ENCODE results near the gene GH2.
"Not testable (repeated sequence)": the region's sequence is repeated elsewhere in the genome, so short reads cannot be mapped to it uniquely, and the experiment has no call there.

Gene GH2

GRCh38 chr17:63910096-63910495 is 28.4 kb upstream of the GH2 start:
- DNase-seq: no peak

GRCh38 chr17:63909586-63909985 is 27.8 kb upstream of the GH2 start:
- DNase-seq: not testable (repeated sequence)

- not testable (repeated sequence) for DNase-seq
Measured at GRCh38 chr17:63907161-63907778, 25.5 kb upstream of the GH2 start.

- not testable (repeated sequence) for DNase-seq
Measured at GRCh38 chr17:63904796-63905195, 23.1 kb upstream of the GH2 start.

GRCh38 chr17:63903787-63904201 is 22.1 kb upstream of the GH2 start:
- DNase-seq: not testable (repeated sequence)

- DNase-seq: not testable (repeated sequence)
Measured at GRCh38 chr17:63901971-63902370, 20.2 kb upstream of the GH2 start.

- not testable (repeated sequence) for DNase-seq
Measured at GRCh38 chr17:63898899-63899798, 17.4 kb upstream of the GH2 start.

- DNase-seq: not testable (repeated sequence)
Measured at GRCh38 chr17:63896524-63897354, 15.0 kb upstream of the GH2 start, which contains the start of gene CSH1. Gene CSH1, minus strand, starts transcription at chr17:63896574. Its CDS starts 63 bp downstream, at chr17:63896511.

GRCh38 chr17:63894821-63895220 is 13.1 kb upstream of the GH2 start:
- DNase-seq: not testable (repeated sequence)

- DNase-seq: not testable (repeated sequence)
Measured at GRCh38 chr17:63894021-63894420, 12.3 kb upstream of the GH2 start.

GRCh38 chr17:63892316-63893037 is 10.7 kb upstream of the GH2 start:
- DNase-seq: not testable (repeated sequence)

- DNase-seq: not testable (repeated sequence)
Measured at GRCh38 chr17:63889026-63889848, 7.5 kb upstream of the GH2 start.

GRCh38 chr17:63885119-63885518 is 3.4 kb upstream of the GH2 start:
- not testable (repeated sequence) for DNase-seq

- not testable (repeated sequence) for DNase-seq
Measured at GRCh38 chr17:63882626-63883126, 932 bp upstream of the GH2 start.

GRCh38 chr17:63881337-63881736 is 407 bp downstream of the GH2 start:
- DNase-seq: not testable (repeated sequence)

GRCh38 chr17:63880706-63881105 is 1.0 kb downstream of the GH2 start:
- no peak for DNase-seq

GRCh38 chr17:63878413-63878812 is 3.3 kb downstream of the GH2 start:
- DNase-seq: not testable (repeated sequence)

GRCh38 chr17:63874693-63875092 is 7.1 kb downstream of the GH2 start:
- DNase-seq: not testable (repeated sequence)

GRCh38 chr17:63874061-63874626 is 7.6 kb downstream of the GH2 start:
- DNase-seq: not testable (repeated sequence)

- not testable (repeated sequence) for DNase-seq
Measured at GRCh38 chr17:63873577-63873976, 8.2 kb downstream of the GH2 start, which contains the start of gene CSH2. Gene CSH2, minus strand, starts transcription at chr17:63873677. Its CDS starts 63 bp downstream, at chr17:63873614.
